Heart left ventricle (tissue), 13 donors: ENCODE measurements around the gene TNFRSF1B.

Source experiments
- CTCF ChIP-seq, 12 donors: fragments of 200-600 bp; sonication (generic) in 4 of 12; IDR thresholded peaks; one replicate each; pipeline versions ENCODE4 v1.5.0 to v1.8.0; 2018 to 2022; ENCODE audit warnings: antibody characterized with exemption in 12 of 12, mild to moderate bottlenecking in 5 of 12
- POLR2A ChIP-seq, 2 donors: fragments of 450-650 bp; IDR thresholded peaks; one replicate each; pipeline ENCODE4 v1.6.1; 2017; ENCODE audit warnings: antibody characterized with exemption in 2 of 2, mild to moderate bottlenecking in 2 of 2, moderate library complexity in 2 of 2
- donor health status: ischemic (EF 13 %, LVEDD 7.1; RV severe dilation, severe dysfunction).
- donor health status: DM: no; HTN: yes; CAD: no.
- donor health status: DM: no; HTN: no; CAD: no.
- donor health status: ischemic (EF 25% LVEDD 6.9; RV normal size, moderate dysfunction).
- donor health status: ischemic (EF 25% LVEDD 5.7; RV mildly dilated, moderate dysfunction).
- donor health status: ischemic (EF 35%, LVEDD 5.7; RV mildly dilated, moderate dysfunction).
- donor health status: nonischemic (EF 11% LVEDD 7.7; RV severe dilation, severe dysfunction).
- donor health status: DM: yes; HTN: yes; CAD: no.
- donor health status: PGD.
- donor health status: ischemic (EF 29% LVEDD 5.4; RV normal size, mild dysfunction).
- donor health status: nonischemic (EF 23%, LVEDD 6.1; RV moderate dilation, normal function).

GRCh38 chr1:12155328-12155727 is 11.5 kb upstream of the TNFRSF1B start:
- TF ChIP-seq CTCF (IDR thresholded peaks at IDR 0.05) (no peak), POLR2A (IDR thresholded peaks at IDR 0.05) (no peak)
